Keratinocyte (primary cell): ENCODE measurements around the gene MIER2. TPM values are rescaled to one million over a fixed set of nuclear protein-coding genes. Genes with fewer than 3 reads are reported as not detected.

Experiments
- DNase-seq: peaks from one replicate; pipeline ENCODE4 v3.0.0-alpha.2; 2011; ENCODE audit warnings: low read depth, missing footprints, low spot score
- FAIRE-seq: peaks from 2 replicates; lab custom pipeline; 2011; peaks lifted over from hg19 to GRCh38; lab: Jason Lieb, UNC
- H2AFZ ChIP-seq: 2 replicates; pipeline ENCODE4 v1.6.0; 2012; ENCODE audit warnings: low read length, control low read depth, inconsistent platforms; ENCODE audit not compliant: control insufficient read depth
- H3K27ac ChIP-seq: 2 replicates; pipeline ENCODE4 v1.5.1; 2011; ENCODE audit warnings: low read length; ENCODE audit not compliant: control insufficient read depth, insufficient read depth
- H3K27me3 ChIP-seq: 3 replicates; pipeline ENCODE4 v1.6.0; 2011; ENCODE audit warnings: low read length; ENCODE audit not compliant: control insufficient read depth, insufficient read depth; ENCODE audit errors: extremely low read depth
- H3K36me3 ChIP-seq, 2 experiments: 2 replicates in 1 of 2; 3 replicates in 1 of 2; pipeline ENCODE4 v1.5.1; 2011; ENCODE audit warnings: low read length in 2 of 2, mild to moderate bottlenecking in 1 of 2; ENCODE audit not compliant: control insufficient read depth in 2 of 2, insufficient read depth in 2 of 2; ENCODE audit errors: extremely low read depth in 1 of 2
- H3K4me1 ChIP-seq: 3 replicates; pipeline ENCODE4 v1.5.1; 2011; ENCODE audit warnings: low read length; ENCODE audit not compliant: control insufficient read depth, insufficient read depth; ENCODE audit errors: extremely low read depth
- H3K4me2 ChIP-seq: 3 replicates; pipeline ENCODE4 v1.6.0; 2011; ENCODE audit warnings: low read depth, low read length; ENCODE audit not compliant: control insufficient read depth, insufficient read depth; ENCODE audit errors: extremely low read depth
- H3K4me3 ChIP-seq, 3 experiments: fragments of 200-600 bp in 1 of 3; sonication (generic) in 1 of 3; 2 replicates in 2 of 3; 3 replicates in 1 of 3; pipeline ENCODE4 v1.5.1; 2011 to 2016; ENCODE audit warnings: low read length in 3 of 3, mild to moderate bottlenecking in 3 of 3, control low read depth in 2 of 3, inconsistent platforms in 1 of 3, low read depth in 1 of 3, mixed read lengths in 1 of 3, mixed run types in 1 of 3, moderate library complexity in 1 of 3; ENCODE audit not compliant: control insufficient read depth in 2 of 3, insufficient read depth in 2 of 3; ENCODE audit errors: extremely low read depth in 1 of 3
- H3K79me2 ChIP-seq: 2 replicates; pipeline ENCODE4 v1.6.0; 2012; ENCODE audit warnings: low read length; ENCODE audit not compliant: control insufficient read depth, insufficient read depth
- H3K9ac ChIP-seq: 3 replicates; pipeline ENCODE4 v1.6.0; 2011; ENCODE audit warnings: low read length; ENCODE audit not compliant: control insufficient read depth, insufficient read depth; ENCODE audit errors: extremely low read depth
- H3K9me1 ChIP-seq: 3 replicates; pipeline ENCODE4 v1.6.0; 2011; ENCODE audit warnings: low read length; ENCODE audit not compliant: control insufficient read depth, insufficient read depth; ENCODE audit errors: extremely low read depth
- H3K9me3 ChIP-seq: 2 replicates; pipeline ENCODE4 v1.5.1; 2012; ENCODE audit warnings: low read depth, low read length; ENCODE audit not compliant: control insufficient read depth
- H4K20me1 ChIP-seq: 3 replicates; pipeline ENCODE4 v1.6.0; 2011; ENCODE audit warnings: low read length; ENCODE audit not compliant: control insufficient read depth, insufficient read depth; ENCODE audit errors: extremely low read depth
- EZH2 ChIP-seq: IDR thresholded peaks from one replicate; pipeline ENCODE4 v1.6.1; 2012; ENCODE audit warnings: inconsistent platforms, mild to moderate bottlenecking, low read length, moderate library complexity
- dilution Hi-C: fragments of 300-500 bp; cut with MboI; formaldehyde crosslinking; loops from one replicate; pipeline ENCODE4 v1.7.0; 2020; ENCODE audit warnings: low sequenced_read_pairs; ENCODE audit not compliant: extremely low pct_ligation_motif_present
- polyA plus RNA-seq, 5 experiments: library from polyadenylated mRNA; depleted of rRNA in 3 of 5; stranded (reverse) in 3 of 5; stranded (forward) in 1 of 5; unstranded in 1 of 5; fragments of >200 nt; gene quantifications; 1 replicate in 1 of 5; 2 replicates in 3 of 5; 3 replicates in 1 of 5; pipeline versions ENCODE4 v1.2.1 to v1.2.3, GENCODE V29; 2011 to 2012; ENCODE audit warnings: missing spikeins in 2 of 5, low read depth in 1 of 5, low replicate concordance in 1 of 5
- TF ChIP-seq, protein P1 (sequence below), 3 experiments: IDR thresholded peaks in 1 of 3; conservative IDR thresholded peaks in 1 of 3; optimal IDR thresholded peaks in 1 of 3; 2 replicates in 2 of 3; 3 replicates in 1 of 3; pipeline versions ENCODE3 to v1.5.1; 2011; ENCODE audit warnings: low read length in 3 of 3, mild to moderate bottlenecking in 3 of 3, moderate library complexity in 2 of 3, control low read depth in 1 of 3, inconsistent platforms in 1 of 3; ENCODE audit not compliant: insufficient read depth in 2 of 3; ENCODE audit errors: extremely low read depth in 1 of 3

MIER2 gene
- polyA plus RNA-seq, 1 donor (not counting 4 experiments of a cell fraction or from before 2014, with no cell fraction given): 16.3 TPM

DNA sequence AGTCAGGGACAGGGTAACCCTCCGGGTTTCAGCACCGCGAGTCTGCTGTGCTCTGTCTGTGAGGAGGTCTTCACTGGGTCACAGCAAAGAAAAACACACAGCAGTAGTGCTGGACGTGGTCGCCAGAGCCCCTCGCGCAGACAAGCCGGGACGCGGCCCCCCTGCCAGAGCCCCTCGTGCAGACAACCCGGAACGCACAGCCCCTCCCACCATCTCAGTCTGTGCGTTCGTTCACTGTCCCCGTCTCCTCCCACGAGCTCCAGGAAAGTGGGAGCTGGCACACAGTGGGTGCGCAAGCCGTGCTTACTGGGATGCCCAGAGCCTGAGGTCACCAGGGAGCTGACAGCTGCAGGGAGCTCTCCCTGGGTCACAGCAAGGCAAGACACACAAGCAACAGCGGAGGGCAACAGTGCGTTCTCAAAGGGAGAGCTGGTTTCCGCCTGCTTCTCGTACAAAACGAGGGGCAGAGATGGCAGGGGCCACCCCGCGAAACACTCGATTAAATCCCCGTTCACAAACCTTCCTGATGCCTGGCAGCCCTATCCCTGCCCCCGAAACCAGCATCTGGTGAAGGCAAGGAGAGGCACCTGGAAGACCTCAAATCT lies 50.2 kb downstream of the MIER2 start:
- no peak overlapping the region for H3K4me3 ChIP-seq
- peaks cover 17% of the 10 kb centered on the region for H3K4me1 ChIP-seq
- DNase-seq (no peak), FAIRE-seq (peak; percentile 5)
- H3K9ac ChIP-seq: no peak overlapping the region
- H3K9me3 ChIP-seq: no peaks in the 10 kb centered on the region
- no peaks in the 10 kb centered on the region for H4K20me1 ChIP-seq
- H3K27me3 ChIP-seq: peaks cover 35% of the 10 kb centered on the region
- peak overlapping the region; percentile 10 for H3K4me2 ChIP-seq
- dilution Hi-C loops: no loop called here
- H3K79me2 ChIP-seq: no peaks in the 10 kb centered on the region
- no peak overlapping the region for H2AFZ ChIP-seq
- no peaks in the 10 kb centered on the region for H3K9me1 ChIP-seq
- H3K36me3 ChIP-seq: no peaks in the 10 kb centered on the region
- TF ChIP-seq, protein P1, sequence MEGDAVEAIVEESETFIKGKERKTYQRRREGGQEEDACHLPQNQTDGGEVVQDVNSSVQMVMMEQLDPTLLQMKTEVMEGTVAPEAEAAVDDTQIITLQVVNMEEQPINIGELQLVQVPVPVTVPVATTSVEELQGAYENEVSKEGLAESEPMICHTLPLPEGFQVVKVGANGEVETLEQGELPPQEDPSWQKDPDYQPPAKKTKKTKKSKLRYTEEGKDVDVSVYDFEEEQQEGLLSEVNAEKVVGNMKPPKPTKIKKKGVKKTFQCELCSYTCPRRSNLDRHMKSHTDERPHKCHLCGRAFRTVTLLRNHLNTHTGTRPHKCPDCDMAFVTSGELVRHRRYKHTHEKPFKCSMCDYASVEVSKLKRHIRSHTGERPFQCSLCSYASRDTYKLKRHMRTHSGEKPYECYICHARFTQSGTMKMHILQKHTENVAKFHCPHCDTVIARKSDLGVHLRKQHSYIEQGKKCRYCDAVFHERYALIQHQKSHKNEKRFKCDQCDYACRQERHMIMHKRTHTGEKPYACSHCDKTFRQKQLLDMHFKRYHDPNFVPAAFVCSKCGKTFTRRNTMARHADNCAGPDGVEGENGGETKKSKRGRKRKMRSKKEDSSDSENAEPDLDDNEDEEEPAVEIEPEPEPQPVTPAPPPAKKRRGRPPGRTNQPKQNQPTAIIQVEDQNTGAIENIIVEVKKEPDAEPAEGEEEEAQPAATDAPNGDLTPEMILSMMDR (optimal IDR thresholded peaks at IDR 0.05 in 1 of 3, IDR thresholded peaks at IDR 0.05 in 1 of 3, conservative IDR thresholded peaks at IDR 0.05 in 1 of 3; ENCODE audit: extremely low read depth in 1 of 3, insufficient read depth in 2 of 3, low read length in 3 of 3): peak in 1 of 3 experiments; percentile 4
- peak; percentile 78 for TF ChIP-seq EZH2
- H3K27ac ChIP-seq: no peak overlapping the region

DNA sequence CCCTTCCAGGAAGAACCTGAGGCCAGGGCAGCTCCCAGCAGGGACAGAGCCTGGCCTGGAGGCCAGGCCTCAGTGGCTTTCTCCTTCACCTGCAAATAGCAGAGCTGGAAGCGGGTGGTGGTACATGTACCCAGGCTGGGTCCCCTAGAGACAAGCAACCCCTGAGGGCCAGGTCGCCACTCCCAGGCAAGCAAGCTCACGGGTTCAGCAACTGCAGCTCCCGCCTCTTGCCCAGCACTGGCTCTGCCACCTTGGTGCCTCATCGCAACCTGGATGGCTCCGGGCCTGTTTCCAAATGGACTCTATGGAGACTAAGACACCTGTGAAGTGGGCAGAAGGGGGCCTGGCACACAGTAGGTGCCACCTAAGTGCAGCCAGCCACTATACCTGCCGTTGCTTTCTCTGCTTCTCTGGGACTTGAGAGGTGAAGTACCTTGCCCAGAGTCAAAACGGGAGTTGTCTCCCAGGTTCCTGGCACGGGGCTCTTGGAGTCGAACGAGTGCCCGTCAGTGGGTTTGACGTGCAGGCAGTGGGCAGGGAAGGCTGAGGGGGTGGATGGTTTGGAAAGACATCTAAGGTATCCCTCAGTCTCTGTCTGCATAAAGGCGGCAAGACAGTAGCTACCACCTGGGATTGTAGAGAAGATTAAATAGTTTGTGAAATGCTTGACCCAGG lies 51.0 kb downstream of the MIER2 start:
- no peaks in the 10 kb centered on the region for H3K9me1 ChIP-seq
- H3K79me2 ChIP-seq: peaks cover 2% of the 10 kb centered on the region
- H3K4me3 ChIP-seq: no peak overlapping the region
- no peaks in the 10 kb centered on the region for H4K20me1 ChIP-seq
- H3K9ac ChIP-seq: no peak overlapping the region
- no peak overlapping the region for H3K27ac ChIP-seq
- FAIRE-seq (no peak), DNase-seq (no peak)
- no peak overlapping the region for H3K4me2 ChIP-seq
- peaks cover 17% of the 10 kb centered on the region for H3K4me1 ChIP-seq
- no peak overlapping the region for H2AFZ ChIP-seq
- dilution Hi-C loops: no loop called here
- peaks cover 35% of the 10 kb centered on the region for H3K27me3 ChIP-seq
- H3K9me3 ChIP-seq: no peaks in the 10 kb centered on the region
- no peak for TF ChIP-seq EZH2
- TF ChIP-seq, protein P1 (optimal IDR thresholded peaks at IDR 0.05 in 1 of 3, IDR thresholded peaks at IDR 0.05 in 1 of 3, conservative IDR thresholded peaks at IDR 0.05 in 1 of 3; ENCODE audit: extremely low read depth in 1 of 3, insufficient read depth in 2 of 3, low read length in 3 of 3): no peak
- no peaks in the 10 kb centered on the region for H3K36me3 ChIP-seq
